Liver (tissue), 3 donors: ENCODE data around the gene RAPGEF6.

Experiments
- ATF3 ChIP-seq: IDR thresholded peaks from 2 replicates; pipeline ENCODE4 v1.6.1; 2016; ENCODE audit warnings: antibody characterized with exemption
- CTCF ChIP-seq: fragments of 150-350 bp; IDR thresholded peaks from 2 replicates; pipeline ENCODE4 v1.5.1; 2017; ENCODE audit warnings: improper control_type of control experiment, low read depth, low read length; ENCODE audit not compliant: missing input control
- JUND ChIP-seq, 2 donors: IDR thresholded peaks; 2 replicates each; pipeline ENCODE4 v1.6.1; 2016; ENCODE audit warnings: antibody characterized with exemption in 2 of 2
- MAX ChIP-seq: IDR thresholded peaks from 2 replicates; pipeline ENCODE4 v1.6.1; 2016; ENCODE audit warnings: antibody characterized with exemption
- RAD21 ChIP-seq, 2 donors: IDR thresholded peaks; 2 replicates each; pipeline ENCODE4 v1.6.1; 2016; ENCODE audit warnings: antibody characterized with exemption in 2 of 2, mild to moderate bottlenecking in 2 of 2
- REST ChIP-seq: IDR thresholded peaks from 2 replicates; pipeline ENCODE4 v1.6.1; 2016; ENCODE audit warnings: antibody characterized with exemption, mild to moderate bottlenecking
- RXRA ChIP-seq, 2 donors: IDR thresholded peaks; 2 replicates each; pipeline ENCODE4 v1.6.1; 2017 to 2018; ENCODE audit warnings: antibody characterized with exemption in 2 of 2, mild to moderate bottlenecking in 1 of 2
- SP1 ChIP-seq: IDR thresholded peaks from 2 replicates; pipeline ENCODE4 v1.6.1; 2018; ENCODE audit warnings: antibody characterized with exemption, mild to moderate bottlenecking
- TAF1 ChIP-seq: conservative IDR thresholded peaks from 2 replicates; pipeline ENCODE4 v1.6.1; 2016; ENCODE audit warnings: antibody characterized with exemption, mild to moderate bottlenecking
- YY1 ChIP-seq: IDR thresholded peaks from 2 replicates; pipeline ENCODE4 v1.6.1; 2016; ENCODE audit warnings: antibody characterized with exemption, mild to moderate bottlenecking
- donor health status: healthy.
- donor health status: healthy.

GRCh38 chr5:131378721-131379541 lies 256.1 kb downstream of the RAPGEF6 start:
- TF ChIP-seq CTCF (no peak), REST (no peak), SP1 (no peak), MAX (no peak), RXRA (IDR thresholded peaks at IDR 0.05) (no peak), TAF1 (no peak), RAD21 (IDR thresholded peaks at IDR 0.05) (no peak), ATF3 (no peak), JUND (IDR thresholded peaks at IDR 0.05) (no peak), YY1 (no peak)
